HEK293 (cell line): ENCODE data around the gene NFIX.
A peak's percentile ranks its signal among the peaks of the same experiment; 100 is the strongest.

Source experiments
- AEBP2 ChIP-seq: fragments of 450-650 bp; formaldehyde crosslinking; IDR thresholded peaks from 2 replicates; pipeline ENCODE4 v1.5.1; 2016; ENCODE audit warnings: missing biosample characterization, missing genetic modification characterization, borderline replicate concordance
- BCL11A ChIP-seq: fragments of 450-650 bp; formaldehyde crosslinking; IDR thresholded peaks from 2 replicates; pipeline ENCODE4 v1.5.1; 2016; ENCODE audit warnings: low read depth, missing biosample characterization, missing genetic modification characterization
- BCL11B ChIP-seq: fragments of 450-650 bp; formaldehyde crosslinking; IDR thresholded peaks from 2 replicates; pipeline ENCODE4 v1.5.1; 2016; ENCODE audit warnings: low read depth, missing biosample characterization, missing genetic modification characterization
- FEZF1 ChIP-seq: fragments of 450-650 bp; formaldehyde crosslinking; IDR thresholded peaks from 2 replicates; pipeline ENCODE4 v1.5.1; 2016; ENCODE audit warnings: missing biosample characterization, missing genetic modification characterization
- MZF1 ChIP-seq: fragments of 450-650 bp; formaldehyde crosslinking; IDR thresholded peaks from 2 replicates; pipeline ENCODE4 v1.5.1; 2017; ENCODE audit warnings: missing biosample characterization, missing genetic modification characterization, borderline replicate concordance
- PRDM1 ChIP-seq: fragments of 450-650 bp; formaldehyde crosslinking; IDR thresholded peaks from 2 replicates; pipeline ENCODE4; 2016; ENCODE audit warnings: missing biosample characterization, missing genetic modification characterization
- PRDM2 ChIP-seq: fragments of 450-650 bp; formaldehyde crosslinking; IDR thresholded peaks from 2 replicates; pipeline ENCODE4 v1.5.1; 2016; ENCODE audit warnings: missing biosample characterization, missing genetic modification characterization, borderline replicate concordance
- RBAK ChIP-seq: fragments of 450-650 bp; formaldehyde crosslinking; IDR thresholded peaks from 2 replicates; pipeline ENCODE4 v1.5.1; 2016; ENCODE audit warnings: missing biosample characterization, missing genetic modification characterization
- TSHZ1 ChIP-seq: fragments of 450-650 bp; formaldehyde crosslinking; IDR thresholded peaks from 2 replicates; pipeline ENCODE4 v1.5.1; 2016; ENCODE audit warnings: missing biosample characterization, missing genetic modification characterization, borderline replicate concordance
- YY1 ChIP-seq: fragments of 450-650 bp; formaldehyde crosslinking; IDR thresholded peaks from 2 replicates; pipeline ENCODE4 v1.5.1; 2018; ENCODE audit warnings: missing biosample characterization, missing genetic modification characterization
- ZBTB8A ChIP-seq: fragments of 450-650 bp; formaldehyde crosslinking; IDR thresholded peaks from 2 replicates; pipeline ENCODE4 v1.5.1; 2016; ENCODE audit warnings: missing biosample characterization, missing genetic modification characterization
- ZFHX2 ChIP-seq: fragments of 450-650 bp; formaldehyde crosslinking; conservative IDR thresholded peaks from 2 replicates; pipeline ENCODE4 v1.5.1; 2016; ENCODE audit warnings: missing biosample characterization, missing genetic modification characterization
- ZFP3 ChIP-seq: fragments of 450-650 bp; formaldehyde crosslinking; IDR thresholded peaks from 2 replicates; pipeline ENCODE4 v1.5.1; 2016; ENCODE audit warnings: low read depth, missing biosample characterization, missing genetic modification characterization
- ZNF132 ChIP-seq: fragments of 450-650 bp; formaldehyde crosslinking; IDR thresholded peaks from 2 replicates; pipeline ENCODE4 v1.5.1; 2017; ENCODE audit warnings: missing biosample characterization, missing genetic modification characterization, borderline replicate concordance
- ZNF175 ChIP-seq: fragments of 450-650 bp; formaldehyde crosslinking; IDR thresholded peaks from 2 replicates; pipeline ENCODE4 v1.5.1; 2016; ENCODE audit warnings: missing biosample characterization, missing genetic modification characterization
- ZNF19 ChIP-seq: fragments of 450-650 bp; formaldehyde crosslinking; IDR thresholded peaks from 2 replicates; pipeline ENCODE4; 2016; ENCODE audit warnings: missing biosample characterization, missing genetic modification characterization, low read depth
- ZNF274 ChIP-seq, 2 experiments: fragments of 200-500 bp in 1 of 2; fragments of 450-650 bp in 1 of 2; sonication (Bioruptor generic) in 1 of 2; formaldehyde crosslinking in 1 of 2; IDR thresholded peaks; 2 replicates each; pipeline versions ENCODE4 v1.5.1 to v1.6.1; 2014 to 2016; ENCODE audit warnings: borderline replicate concordance in 1 of 2, inconsistent platforms in 1 of 2, low read length in 1 of 2, missing biosample characterization in 1 of 2, missing genetic modification characterization in 1 of 2
- ZNF311 ChIP-seq: fragments of 450-650 bp; formaldehyde crosslinking; IDR thresholded peaks from 2 replicates; pipeline ENCODE4 v1.5.1; 2017; ENCODE audit warnings: missing biosample characterization, missing genetic modification characterization, borderline replicate concordance
- ZNF324 ChIP-seq: fragments of 450-650 bp; formaldehyde crosslinking; IDR thresholded peaks from 2 replicates; pipeline ENCODE4 v1.5.1; 2016; ENCODE audit warnings: missing biosample characterization, missing genetic modification characterization
- ZNF362 ChIP-seq: fragments of 450-650 bp; formaldehyde crosslinking; IDR thresholded peaks from 2 replicates; pipeline ENCODE4 v1.5.1; 2016; ENCODE audit warnings: missing biosample characterization, missing genetic modification characterization
- ZNF398 ChIP-seq: fragments of 450-650 bp; formaldehyde crosslinking; IDR thresholded peaks from 2 replicates; pipeline ENCODE4 v1.5.1; 2017; ENCODE audit warnings: missing biosample characterization, missing genetic modification characterization
- ZNF596 ChIP-seq: fragments of 450-650 bp; IDR thresholded peaks from 2 replicates; pipeline ENCODE4 v1.5.0; 2018; ENCODE audit warnings: missing biosample characterization, mild to moderate bottlenecking, missing genetic modification characterization, moderate library complexity
- ZNF600 ChIP-seq: fragments of 450-650 bp; formaldehyde crosslinking; IDR thresholded peaks from 2 replicates; pipeline ENCODE4 v1.5.1; 2016; ENCODE audit warnings: missing biosample characterization, missing genetic modification characterization
- ZNF626 ChIP-seq: fragments of 450-650 bp; sonication (Bioruptor Pico); formaldehyde crosslinking; IDR thresholded peaks from 2 replicates; pipeline ENCODE4 v1.5.1; 2018; ENCODE audit warnings: missing biosample characterization, missing genetic modification characterization, inconsistent platforms
- ZNF837 ChIP-seq: fragments of 450-650 bp; formaldehyde crosslinking; IDR thresholded peaks from 2 replicates; pipeline ENCODE4 v1.5.1; 2016; ENCODE audit warnings: missing biosample characterization, missing genetic modification characterization

The NFIX gene

GRCh38 chr19:12965017-12965811, 30.1 kb upstream of the NFIX start (continued):
- TF ChIP-seq ZNF600 (tag by site-specific recombination) (peak; percentile 94), PRDM1 (0 out of 2 replicates have a peak, but pooled peaks have one; percentile 7), TSHZ1 (peak; percentile 39; the same call in 1 of the 2 replicates), ZNF626 (tag by site-specific recombination) (no peak), ZNF398 (peak; percentile 48; the same call in 1 of the 2 replicates), ZNF19 (tag by site-specific recombination) (no peak), YY1 (tag by site-specific recombination) (peak; percentile 33; the same call in 1 of the 2 replicates), BCL11A (no peak), ZNF274 (IDR thresholded peaks at IDR 0.05; ENCODE audit: low read length) (no peak), ZNF274 (tag by site-specific recombination; IDR thresholded peaks at IDR 0.05; ENCODE audit: borderline replicate concordance) (no peak), ZBTB8A (tag by site-specific recombination) (peak; percentile 65), ZFP3 (tag by site-specific recombination) (no peak), AEBP2 (tag by site-specific recombination) (no peak), ZNF837 (no peak), RBAK (tag by site-specific recombination) (no peak), ZNF362 (tag by site-specific recombination) (no peak), PRDM2 (no peak), ZNF324 (tag by site-specific recombination) (peak; percentile 71), MZF1 (no peak), ZNF596 (tag by site-specific recombination) (no peak), ZNF175 (tag by site-specific recombination) (no peak), FEZF1 (no peak), ZNF132 (tag by site-specific recombination) (no peak), ZNF311 (tag by site-specific recombination) (no peak), BCL11B (tag by site-specific recombination) (no peak; the same call in 1 of the 2 replicates), ZFHX2 (tag by site-specific recombination) (peak; percentile 90)
